Fibroblast of skin of back (primary cell): ENCODE results near the gene NTSR1.

ENCODE experiments used
- DNase-seq: peaks from one replicate; pipeline ENCODE4 v3.0.0-alpha.2; 2013

The NTSR1 gene

DNA sequence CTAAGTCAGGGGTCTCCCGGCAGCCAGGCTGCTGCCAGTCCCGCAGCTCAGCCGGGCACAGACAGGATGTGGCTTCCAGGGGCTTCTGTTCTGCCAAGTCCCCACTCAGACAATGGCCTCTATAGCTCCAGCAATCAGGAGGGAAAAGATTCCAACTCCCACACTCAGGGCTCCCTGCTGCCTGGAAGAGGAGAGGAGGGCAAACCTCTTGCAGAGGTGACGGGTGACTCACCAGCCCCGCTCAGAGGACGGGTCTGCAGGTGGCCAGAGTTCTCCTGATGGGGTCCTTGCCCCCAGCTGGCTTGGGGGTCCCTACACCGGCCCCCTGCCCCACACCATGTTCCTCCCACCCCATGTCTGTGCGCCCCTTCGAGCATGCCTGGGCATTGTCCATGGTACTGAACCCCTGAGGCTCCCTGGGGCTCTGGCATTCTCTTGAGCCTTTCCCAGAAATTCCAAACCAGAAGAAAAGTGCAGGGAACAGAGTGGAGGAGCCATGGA lies 32.6 kb downstream of the NTSR1 start:
- peak; percentile 6 for DNase-seq

DNA sequence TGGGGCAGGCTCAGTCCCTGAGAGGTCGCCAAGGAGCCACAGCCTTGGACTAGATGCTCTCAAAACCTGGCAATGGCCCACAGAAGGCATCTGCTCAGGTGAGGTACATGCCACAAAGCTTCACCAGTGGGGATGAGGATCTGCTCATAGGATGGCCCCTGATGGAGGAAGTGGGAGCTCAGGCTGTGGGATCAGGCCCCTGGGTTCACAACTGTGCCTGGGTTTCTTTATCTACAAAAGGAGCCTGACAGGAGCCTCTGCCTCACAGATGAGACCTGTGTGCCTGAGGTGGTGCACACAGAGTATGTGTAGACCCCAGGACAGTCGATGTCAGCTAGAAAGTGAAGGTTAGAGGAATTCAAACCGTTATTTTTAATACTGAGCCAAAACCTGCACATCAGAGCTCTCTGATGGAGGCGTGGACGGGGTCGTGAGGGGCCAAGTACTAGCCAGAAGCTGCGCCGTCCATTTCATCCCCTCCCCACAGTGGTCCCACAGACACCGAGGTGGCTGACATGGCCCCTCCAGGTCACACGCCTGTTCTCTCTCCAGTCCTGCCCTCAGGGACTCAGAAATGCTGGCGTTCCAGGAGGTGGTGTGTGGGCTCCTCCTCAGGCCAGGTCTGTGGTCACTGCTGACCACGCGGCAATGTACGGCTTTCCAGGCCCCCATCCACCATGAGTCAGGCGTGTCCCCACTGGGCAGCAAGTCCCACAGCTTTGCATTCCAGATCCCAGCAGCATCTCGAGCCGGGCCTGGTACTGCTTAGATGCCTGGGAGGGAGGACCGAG lies 33.3 kb downstream of the NTSR1 start:
- DNase-seq = no peak

DNA sequence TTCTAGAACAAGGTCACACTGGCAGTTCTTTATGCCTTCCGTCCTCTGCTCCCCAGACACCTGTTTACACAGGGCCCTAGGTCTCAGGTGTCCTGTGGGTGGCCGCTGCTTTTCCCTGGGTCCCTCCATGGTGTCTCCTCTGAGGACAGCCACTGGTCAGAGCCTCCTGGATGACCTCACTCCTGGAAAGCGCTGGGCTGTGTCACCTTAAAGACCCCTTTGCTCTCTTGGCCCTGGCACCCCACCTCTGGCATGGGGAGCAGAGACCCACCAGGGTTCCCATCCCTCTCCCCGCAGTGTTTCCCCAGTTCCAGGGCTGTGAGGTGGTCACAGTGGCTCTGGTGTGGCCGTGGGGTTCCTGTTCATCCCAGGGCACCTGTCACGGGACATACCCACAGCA lies 33.9 kb downstream of the NTSR1 start:
- no peak for DNase-seq

DNA sequence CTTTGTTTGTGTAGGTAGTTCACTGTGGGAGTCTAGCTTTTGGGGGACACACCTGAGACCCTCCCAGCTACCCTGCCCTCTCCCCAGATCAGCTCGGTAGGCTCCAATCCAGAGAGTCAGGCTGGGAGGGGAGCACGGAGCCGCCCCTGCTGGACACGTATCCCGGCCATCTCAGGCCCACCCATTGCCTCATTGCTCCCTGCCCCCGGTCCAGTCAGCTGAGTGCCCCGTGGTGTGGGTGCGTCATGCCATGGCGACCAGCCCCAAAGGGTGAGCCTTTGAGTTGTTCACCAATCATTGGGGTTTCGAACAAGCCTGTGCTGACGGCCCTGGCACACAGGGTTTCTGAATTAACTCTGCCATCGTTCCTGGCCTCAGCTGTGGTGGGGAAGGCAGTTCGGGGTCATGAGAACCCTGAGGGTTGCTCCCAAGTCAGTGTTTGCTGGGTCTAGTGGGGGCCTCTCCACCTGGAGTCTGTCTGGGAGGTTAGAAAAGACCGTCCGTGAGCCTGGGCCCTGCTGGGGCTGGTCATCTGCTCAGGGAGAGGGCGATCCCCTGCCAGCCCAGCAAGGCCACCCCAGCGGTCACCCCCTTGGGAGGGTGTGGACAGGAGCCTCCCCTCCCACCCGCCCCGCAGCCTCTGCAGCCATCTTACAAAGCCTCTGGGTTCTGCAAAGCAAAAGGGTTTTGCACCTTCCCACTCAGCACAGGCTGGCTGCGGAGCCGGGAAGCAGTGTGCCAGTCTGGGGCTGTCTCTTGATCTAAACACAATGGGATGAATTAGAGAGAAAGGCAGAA lies 34.5 kb downstream of the NTSR1 start:
- no peak for DNase-seq

DNA sequence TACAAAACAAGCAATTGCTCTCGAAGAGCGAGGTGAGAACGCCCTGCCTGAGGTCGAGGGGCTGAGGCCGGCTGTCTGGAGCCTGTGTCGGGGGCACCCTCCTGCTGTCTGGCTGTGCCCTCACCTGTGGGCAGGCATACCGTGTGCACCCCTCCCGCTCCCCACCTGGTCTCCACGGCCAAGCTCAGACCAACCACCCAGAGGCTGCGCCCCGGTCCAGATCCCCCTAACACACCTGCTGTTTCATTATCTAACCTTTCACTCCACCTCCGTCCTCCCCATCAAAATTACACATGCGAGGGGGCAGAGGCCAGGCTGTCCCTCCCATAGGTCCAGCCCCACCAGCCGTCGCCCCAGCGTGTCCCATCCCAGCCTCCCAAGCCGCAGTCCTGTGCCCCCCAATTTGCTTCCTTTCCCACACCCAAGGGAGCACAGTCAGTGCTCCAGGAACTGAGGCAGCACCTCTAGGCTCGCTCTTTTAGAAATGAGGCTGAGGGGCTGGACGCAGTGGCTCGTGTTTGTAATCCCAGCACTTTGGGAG lies 35.2 kb downstream of the NTSR1 start:
- no peak for DNase-seq

DNA sequence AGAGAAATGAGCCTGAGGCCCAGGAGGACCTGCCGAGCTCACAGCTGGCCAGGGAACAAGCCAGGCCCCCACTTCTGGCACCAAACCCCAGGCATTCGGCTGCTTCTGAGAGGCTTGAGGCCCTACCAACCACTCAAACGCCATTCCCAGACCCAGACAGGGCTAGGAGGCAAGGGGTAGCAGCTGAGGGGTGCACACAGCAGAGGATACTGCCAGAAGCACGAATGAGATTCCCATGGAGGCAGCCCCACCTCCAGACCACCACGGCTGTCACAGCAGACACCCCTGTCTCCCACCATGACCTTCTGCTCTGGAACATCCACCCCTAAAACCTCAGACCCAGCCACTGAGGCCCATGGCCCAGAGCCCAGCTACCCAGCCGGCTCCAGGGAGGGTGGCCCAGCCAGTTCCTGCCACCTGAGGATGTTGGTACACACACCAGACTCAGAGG lies 36.1 kb downstream of the NTSR1 start:
- DNase-seq = no peak

DNA sequence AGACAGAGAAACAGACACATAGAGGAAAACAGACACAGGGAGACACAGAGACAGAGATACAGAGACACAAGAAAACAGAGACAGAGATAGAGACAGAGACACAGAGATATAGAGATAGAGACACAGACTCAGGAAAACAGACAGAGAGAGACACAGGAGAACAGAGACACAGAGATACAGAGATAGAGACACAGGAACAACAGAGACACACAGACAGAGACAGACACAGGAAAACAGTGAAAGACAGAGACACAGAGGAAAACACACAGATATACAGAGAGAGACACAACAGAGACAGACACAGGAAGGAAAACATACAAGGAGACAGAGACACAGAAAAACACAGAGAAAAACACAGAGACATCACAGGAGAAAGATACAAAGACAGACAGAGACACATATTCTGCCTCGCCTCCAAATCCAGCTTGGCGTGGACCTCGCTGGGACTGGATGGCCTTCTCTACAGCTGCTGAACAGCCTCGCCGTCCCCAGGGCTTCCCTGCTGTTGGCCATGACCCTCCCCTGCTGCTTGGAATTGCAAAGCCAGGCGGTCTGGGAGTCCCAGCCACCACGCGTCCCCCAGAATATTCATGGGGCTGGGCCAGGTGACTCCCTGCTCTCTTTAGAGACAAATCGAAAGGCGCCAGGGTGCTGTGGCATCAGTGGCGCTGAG lies 36.8 kb downstream of the NTSR1 start:
- no peak for DNase-seq

DNA sequence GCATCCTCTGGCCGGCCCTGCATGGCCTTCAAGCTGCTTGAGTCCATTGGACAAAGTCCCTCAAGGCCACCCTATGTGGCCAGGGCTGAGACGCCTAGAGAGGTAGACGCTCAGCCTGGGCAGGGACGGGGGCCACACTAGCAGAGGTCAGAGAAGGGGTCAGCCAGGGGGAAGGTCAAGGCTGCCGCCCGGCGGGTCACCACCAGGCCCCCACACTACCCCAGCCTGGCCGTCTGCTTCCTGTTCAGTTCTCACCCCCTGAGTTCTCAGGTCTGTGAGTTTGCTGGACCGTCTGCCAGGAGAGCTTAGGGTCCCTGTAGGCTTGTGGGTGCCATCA lies 37.3 kb downstream of the NTSR1 start:
- no peak for DNase-seq

DNA sequence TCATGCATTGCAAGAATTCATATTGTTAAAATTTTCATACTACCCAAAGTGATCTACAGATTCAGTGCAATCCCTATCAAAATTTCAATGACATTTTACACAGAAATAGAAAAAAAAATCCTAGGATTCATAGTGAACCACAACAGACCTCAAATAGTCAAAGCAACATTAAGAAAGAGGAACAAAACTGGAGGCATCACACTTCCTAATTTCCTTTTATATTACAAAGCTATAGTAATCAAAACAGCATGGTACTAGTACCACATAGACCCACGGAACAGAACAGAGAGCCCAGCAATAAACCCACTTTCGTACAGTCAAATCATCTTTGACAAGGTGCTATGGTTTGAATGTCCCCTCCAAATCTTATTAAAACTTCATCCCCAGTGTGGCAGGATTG lies 39.7 kb downstream of the NTSR1 start:
- DNase-seq = no peak

DNA sequence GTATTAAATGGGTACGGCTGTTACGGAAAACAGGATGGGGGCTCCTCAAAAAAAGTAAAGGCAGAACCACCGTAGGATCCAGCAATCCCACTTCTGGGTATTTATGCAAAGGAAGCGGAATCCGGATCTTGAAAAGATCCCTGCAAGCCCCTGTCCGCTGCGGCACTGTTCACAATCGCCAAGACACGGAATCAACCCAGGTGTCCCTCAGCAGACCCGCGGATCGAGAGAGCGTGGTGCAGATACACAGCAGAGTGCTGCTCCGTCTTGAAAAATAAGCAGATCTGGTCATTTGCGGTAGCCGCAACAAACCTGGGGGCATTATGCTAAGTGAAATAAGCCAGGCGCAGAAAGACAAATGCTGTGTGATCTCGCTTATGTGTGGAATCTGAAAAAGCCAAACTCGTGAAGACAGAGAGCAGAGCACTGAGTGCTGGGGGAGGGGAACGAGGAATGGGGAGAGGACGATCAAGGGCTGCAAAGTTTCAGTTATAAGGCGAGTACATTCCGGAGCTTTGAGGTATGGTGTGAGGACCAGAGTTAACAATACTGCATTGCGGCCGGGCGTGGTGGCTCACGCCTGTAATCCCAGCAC lies 41.3 kb downstream of the NTSR1 start:
- no peak for DNase-seq

DNA sequence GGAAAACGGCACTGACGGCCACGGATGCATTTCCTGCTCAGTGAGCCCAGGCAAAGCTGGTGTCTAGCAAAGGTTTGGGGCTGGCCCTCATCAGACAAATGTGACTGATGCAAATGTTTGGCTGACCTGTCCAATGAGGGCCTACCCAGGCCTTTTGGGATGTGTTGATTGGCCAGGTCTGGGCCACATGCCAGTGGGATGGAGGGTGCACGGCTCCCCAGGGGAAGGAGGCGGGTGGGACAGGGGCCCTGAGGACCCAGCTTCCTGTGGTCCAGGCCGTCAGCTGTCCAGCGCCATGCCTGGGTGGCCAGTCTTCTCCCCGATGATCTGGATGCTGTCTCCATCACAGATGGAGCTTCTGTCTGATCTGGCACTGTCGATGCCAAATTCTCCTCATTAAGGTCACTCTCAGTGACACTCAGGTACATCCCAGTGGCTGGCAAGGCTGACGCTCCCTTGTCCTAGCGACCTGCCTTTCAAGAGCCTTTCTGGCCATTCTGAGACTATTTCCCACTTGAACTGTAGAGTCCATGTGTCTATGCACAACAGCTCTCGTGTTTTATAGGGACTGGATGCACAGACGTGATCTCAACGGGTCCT lies 43.0 kb downstream of the NTSR1 start:
- DNase-seq = no peak

DNA sequence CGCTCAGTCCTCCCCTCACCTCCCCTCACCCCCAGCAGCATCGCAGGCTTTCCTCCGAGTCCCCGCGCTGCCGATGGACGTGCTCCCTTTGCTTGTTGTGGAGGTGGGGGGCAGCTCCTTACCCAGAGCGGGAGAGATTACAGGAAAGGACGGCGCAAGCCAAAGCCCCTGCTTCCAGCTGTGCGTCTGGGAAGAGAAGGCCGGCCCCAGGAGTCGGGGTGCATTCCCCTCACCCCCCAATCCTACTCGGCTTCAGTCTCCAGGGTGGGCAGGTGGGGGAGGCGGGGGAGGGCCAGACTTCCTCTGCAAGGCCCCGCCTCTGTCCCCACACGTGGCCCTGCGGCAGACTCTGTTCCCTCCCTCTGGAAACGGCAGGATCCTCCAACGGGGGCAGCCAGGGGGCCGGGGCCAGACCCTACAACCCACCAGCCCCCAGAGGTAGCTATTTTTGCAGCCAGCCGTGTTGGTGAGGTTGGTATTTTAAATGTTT lies 43.6 kb downstream of the NTSR1 start:
- DNase-seq = no peak

DNA sequence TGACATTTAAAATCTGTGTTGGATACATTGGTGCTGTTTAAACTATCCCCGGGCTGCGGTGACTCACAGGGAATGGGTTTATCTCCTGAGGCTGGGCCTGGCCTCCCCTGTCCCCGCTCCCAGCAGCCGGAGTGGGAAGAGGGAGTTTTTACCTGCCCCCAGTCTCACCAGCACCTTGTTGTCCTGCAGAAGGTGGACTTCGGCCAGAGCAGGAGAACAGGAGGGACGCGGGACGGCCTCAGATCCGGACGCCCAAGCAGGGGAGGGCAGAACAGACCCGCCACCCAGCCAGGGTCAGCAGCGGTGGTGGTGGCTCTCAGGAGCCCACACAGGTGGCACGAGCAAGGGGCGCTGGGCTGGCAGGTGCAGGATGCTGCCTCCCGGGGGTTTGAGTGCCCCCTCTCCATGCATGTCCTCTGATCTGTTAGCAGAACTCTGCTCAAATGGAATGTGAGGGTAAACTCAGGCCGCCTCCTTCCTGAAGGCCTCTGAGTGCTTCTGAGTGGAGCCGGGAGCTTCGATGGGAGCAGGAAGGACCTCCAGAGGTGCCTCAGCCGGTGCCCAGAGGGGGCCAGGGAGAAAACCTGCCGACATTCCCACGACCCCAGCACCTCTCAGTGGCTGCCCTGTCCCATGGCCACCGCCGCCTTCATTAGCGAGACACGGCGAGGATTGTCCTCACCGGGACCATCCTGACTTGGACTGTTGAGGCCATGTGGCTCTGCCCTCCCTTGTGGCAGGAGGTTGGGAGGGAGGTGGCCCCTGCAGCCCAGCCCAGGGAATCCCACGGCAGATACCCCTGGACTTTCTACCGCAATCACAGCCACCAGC lies 44.2 kb downstream of the NTSR1 start:
- DNase-seq = peak; percentile 25

DNA sequence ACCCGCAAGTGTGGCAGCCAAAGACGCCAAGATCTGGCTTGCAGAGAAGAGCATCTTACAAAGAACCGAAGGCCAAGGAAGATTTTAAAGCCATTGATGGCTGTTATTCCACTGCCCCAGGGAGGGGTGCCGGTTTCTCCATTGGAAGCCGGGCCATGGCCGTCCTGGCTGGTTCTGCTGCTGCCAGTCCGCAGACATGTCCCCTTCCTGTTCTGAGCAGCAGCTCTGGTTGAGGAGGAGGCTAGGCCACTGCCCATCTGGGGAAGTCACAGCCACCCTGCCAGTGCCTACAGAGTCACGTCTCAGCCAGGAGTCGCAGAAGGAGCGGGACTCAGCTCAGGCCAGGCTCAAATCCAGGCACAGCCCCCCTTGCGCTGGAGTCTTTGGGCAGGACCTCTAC lies 45.0 kb downstream of the NTSR1 start:
- DNase-seq = no peak

DNA sequence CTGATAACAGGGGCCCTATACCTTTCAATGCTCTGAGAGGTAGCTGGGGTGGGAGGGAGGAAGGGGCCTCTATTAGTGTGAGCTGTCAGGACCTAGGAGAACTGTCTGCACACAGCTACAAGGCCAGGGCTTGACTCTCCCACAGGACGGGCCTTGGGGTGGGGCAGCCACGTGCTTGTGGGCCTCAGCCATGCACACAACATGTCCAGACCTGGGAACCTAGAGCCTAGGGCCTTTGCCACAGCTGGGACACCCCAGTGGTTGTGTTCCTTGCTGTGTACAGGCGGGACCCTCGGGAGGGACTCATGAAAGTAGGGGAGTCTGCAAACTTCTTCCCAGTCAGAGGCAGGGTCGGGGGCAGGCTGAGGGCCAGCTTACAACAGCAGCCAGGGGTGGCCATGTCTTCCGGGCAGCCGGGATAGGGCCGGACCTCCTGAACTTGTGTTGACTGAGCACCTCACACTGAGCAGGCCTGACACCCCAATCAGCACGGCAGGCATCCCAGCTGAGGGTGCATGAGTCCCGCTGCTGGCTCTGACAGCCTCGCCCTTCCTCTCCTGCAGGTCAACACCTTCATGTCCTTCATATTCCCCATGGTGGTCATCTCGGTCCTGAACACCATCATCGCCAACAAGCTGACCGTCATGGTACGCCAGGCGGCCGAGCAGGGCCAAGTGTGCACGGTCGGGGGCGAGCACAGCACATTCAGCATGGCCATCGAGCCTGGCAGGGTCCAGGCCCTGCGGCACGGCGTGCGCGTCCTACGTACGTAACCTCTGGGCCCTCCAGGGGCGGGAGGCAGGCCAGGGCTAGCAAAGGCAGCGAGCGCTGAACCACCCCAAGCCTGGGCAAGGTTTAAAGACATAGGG lies 45.7 kb downstream of the NTSR1 start:
- no peak for DNase-seq

DNA sequence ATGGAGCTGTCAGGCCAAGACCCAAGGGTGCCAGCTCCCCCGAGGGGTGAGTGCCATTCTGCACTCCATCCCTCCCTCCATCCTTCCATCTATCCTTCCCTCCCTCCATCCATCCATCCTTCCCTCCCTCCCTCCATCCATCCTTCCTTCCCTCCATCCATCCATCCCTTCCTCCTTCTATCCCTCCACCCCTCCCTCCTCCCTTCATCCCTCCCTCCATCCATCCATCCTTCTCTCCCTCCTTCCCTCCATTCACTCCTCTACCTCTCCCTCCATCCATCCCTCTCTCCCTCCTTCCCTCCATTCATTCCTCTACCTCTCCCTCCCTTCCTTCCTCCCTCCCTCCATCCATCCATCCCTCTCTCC lies 46.3 kb downstream of the NTSR1 start:
- DNase-seq = no peak

DNA sequence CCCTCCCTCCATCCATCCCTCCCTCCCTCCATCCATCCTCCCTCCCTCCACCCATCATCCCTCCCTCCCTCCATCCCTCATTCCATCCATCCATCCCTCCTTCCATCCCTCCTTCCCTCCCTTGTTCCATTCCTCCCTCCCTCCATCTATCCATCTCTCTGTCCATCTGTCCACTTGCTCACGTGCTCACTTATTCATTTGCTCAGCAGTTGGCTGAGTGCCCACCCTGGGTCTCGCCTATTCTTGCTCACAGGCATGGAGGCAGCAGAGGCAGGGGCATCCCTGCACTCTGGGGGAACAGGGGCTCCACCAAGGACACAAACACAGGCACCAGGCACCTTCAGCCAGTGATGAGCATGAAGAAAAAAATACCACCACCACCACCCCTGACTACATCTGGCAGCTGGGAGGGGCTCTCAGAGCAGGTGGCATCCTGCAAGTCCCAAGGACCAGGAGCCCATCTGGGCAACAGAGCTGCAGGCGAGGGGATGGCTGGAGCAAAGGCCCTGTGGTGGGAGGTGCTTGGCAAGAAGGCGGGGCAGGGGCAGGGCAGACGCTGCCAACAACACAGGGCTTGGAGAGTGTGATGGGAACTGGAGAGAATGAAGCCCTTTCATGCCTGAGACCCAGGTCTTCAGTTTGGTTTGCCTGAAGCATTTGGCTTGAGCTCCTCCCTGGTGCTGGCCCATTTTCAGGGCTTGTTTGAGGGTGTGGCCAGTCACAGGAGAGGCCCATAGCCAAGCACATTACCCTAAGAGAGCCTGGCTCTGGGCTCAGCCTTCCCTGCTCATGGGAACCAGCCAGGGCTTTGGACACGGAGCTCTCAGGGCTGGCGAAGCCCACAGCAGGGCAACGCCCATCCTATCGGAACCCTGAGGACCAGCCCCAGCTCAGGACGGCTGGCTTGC lies 47.4 kb downstream of the NTSR1 start:
- no peak for DNase-seq

DNA sequence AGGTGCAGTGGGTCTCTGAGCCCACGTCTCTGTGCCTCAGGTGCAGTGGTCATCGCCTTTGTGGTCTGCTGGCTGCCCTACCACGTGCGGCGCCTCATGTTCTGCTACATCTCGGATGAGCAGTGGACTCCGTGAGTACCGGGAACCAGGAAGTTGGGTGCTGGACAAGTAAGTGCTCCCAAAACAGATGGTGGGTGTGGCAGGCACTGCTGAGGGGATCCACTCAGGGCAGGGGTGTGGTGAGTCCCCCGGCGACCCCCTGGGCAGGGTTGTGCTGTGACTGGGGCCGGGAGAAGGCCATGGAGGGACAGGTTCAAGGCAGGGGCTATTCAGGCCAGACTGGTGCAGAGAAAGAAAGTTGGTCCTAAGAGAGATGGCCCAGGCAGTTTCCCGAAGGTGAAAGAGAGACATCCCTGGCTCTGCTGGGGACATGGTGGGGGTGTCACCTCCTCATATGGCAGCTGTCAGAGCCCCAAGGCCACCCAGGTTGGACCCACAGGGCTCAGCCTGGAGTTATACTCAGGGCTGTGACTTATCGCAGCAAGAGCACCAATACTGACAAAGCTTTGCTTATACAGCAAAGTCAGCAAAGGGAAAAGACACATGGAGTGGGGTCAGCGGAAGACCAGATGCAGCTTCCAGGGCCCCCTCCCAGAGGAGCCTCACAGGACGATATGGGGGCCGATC lies 49.7 kb downstream of the NTSR1 start:
- no peak for DNase-seq
